Measurements from ENCODE around the gene TRERF1. TPM values are rescaled to one million over a fixed set of nuclear protein-coding genes. Genes with fewer than 3 reads are reported as not detected.
A peak's percentile ranks its signal among the peaks of the same experiment; 100 is the strongest.

TRERF1 gene
- total RNA-seq, 1 donor from 2014 or later = 7.9 TPM

GRCh38 chr6:42423244-42423643 lies 28.5 kb downstream of the TRERF1 start:
- Mint-ChIP-seq H3K9me3 (ENCODE audit: low read depth) (no peaks in the 10 kb centered on the region), H3K36me3 (ENCODE audit: insufficient read depth) (no peaks in the 10 kb centered on the region), H3K27me3 (no peaks in the 10 kb centered on the region), H3K4me3 (ENCODE audit: low read depth) (no peak overlapping the region), H3K4me1 (ENCODE audit: low read depth) (peaks cover 19% of the 10 kb centered on the region), H3K27ac (peak overlapping the region; percentile 4)
- DNase-seq (ENCODE audit: low spot score, unreplicated experiment) = no peak
- no peak for TF ChIP-seq CTCF (IDR thresholded peaks at IDR 0.05; ENCODE audit: unreplicated experiment)

GRCh38 chr6:42420741-42421140 lies 31.0 kb downstream of the TRERF1 start:
- no peak for DNase-seq (ENCODE audit: low spot score, unreplicated experiment)
- Mint-ChIP-seq H3K27ac (no peak overlapping the region), H3K4me3 (ENCODE audit: low read depth) (no peak overlapping the region), H3K9me3 (ENCODE audit: low read depth) (no peaks in the 10 kb centered on the region), H3K27me3 (no peaks in the 10 kb centered on the region), H3K36me3 (ENCODE audit: insufficient read depth) (no peaks in the 10 kb centered on the region), H3K4me1 (ENCODE audit: low read depth) (peaks cover 14% of the 10 kb centered on the region)
- TF ChIP-seq CTCF (IDR thresholded peaks at IDR 0.05; ENCODE audit: unreplicated experiment) = no peak

- no peak overlapping the region for H3K27ac Mint-ChIP-seq
- no peaks in the 10 kb centered on the region for H3K9me3 Mint-ChIP-seq (ENCODE audit: low read depth)
- no peaks in the 10 kb centered on the region for H3K36me3 Mint-ChIP-seq (ENCODE audit: insufficient read depth)
- no peak overlapping the region for H3K4me3 Mint-ChIP-seq (ENCODE audit: low read depth)
- H3K27me3 Mint-ChIP-seq = no peaks in the 10 kb centered on the region
- TF ChIP-seq CTCF (IDR thresholded peaks at IDR 0.05; ENCODE audit: unreplicated experiment) = no peak
- peaks cover 8% of the 10 kb centered on the region for H3K4me1 Mint-ChIP-seq (ENCODE audit: low read depth)
- DNase-seq (ENCODE audit: low spot score, unreplicated experiment) = no peak
Measured at GRCh38 chr6:42419490-42420280, 32.0 kb downstream of the TRERF1 start.

GRCh38 chr6:42418724-42419123 lies 33.0 kb downstream of the TRERF1 start:
- Mint-ChIP-seq H3K36me3 (ENCODE audit: insufficient read depth) (no peaks in the 10 kb centered on the region), H3K27ac (no peak overlapping the region)
- TF ChIP-seq CTCF (IDR thresholded peaks at IDR 0.05; ENCODE audit: unreplicated experiment) = no peak

GRCh38 chr6:42417641-42418112 lies 34.0 kb downstream of the TRERF1 start:
- no peaks in the 10 kb centered on the region for H3K9me3 Mint-ChIP-seq (ENCODE audit: low read depth)
- H3K4me1 Mint-ChIP-seq (ENCODE audit: low read depth) = peaks cover 6% of the 10 kb centered on the region
- no peaks in the 10 kb centered on the region for H3K36me3 Mint-ChIP-seq (ENCODE audit: insufficient read depth)
- no peak overlapping the region for H3K27ac Mint-ChIP-seq
- H3K4me3 Mint-ChIP-seq (ENCODE audit: low read depth) = no peak overlapping the region
- DNase-seq (ENCODE audit: low spot score, unreplicated experiment) = no peak
- no peaks in the 10 kb centered on the region for H3K27me3 Mint-ChIP-seq
- TF ChIP-seq CTCF (IDR thresholded peaks at IDR 0.05; ENCODE audit: unreplicated experiment) = no peak

More at GRCh38 chr6:42418724-42419123, 33.0 kb downstream of the TRERF1 start:
- H3K9me3 Mint-ChIP-seq (ENCODE audit: low read depth) = no peaks in the 10 kb centered on the region
- DNase-seq (ENCODE audit: low spot score, unreplicated experiment) = no peak
- peaks cover 6% of the 10 kb centered on the region for H3K4me1 Mint-ChIP-seq (ENCODE audit: low read depth)
- H3K27me3 Mint-ChIP-seq = no peaks in the 10 kb centered on the region
- no peak overlapping the region for H3K4me3 Mint-ChIP-seq (ENCODE audit: low read depth)
